HepG2 (cell line): ENCODE measurements around the gene RFTN1. TPM values are rescaled to one million over a fixed set of nuclear protein-coding genes. Genes with fewer than 3 reads are reported as not detected.

Experiments used
- ATAC-seq: fragments of 200-7000 bp; cut with Tn5 transposase; 3 replicates; pipeline ENCODE4 v1.9.1; 2020; ENCODE audit warnings: mild to moderate bottlenecking, moderate library complexity
- BruUV-seq: library from RNA; stranded (reverse); fragments of 400-500 nt; replicated peaks from 2 replicates; lab custom pipeline; 2021; lab: Mats Ljungman, UMichigan
- CTCF ChIA-PET: fragments of 300-600 bp; formaldehyde crosslinking; extraction: SDS; loops from one replicate; lab custom pipeline; 2021; ENCODE audit warnings: low total read pairs, inconsistent platforms, low intra/inter-chr PET ratio; lab: Yijun Ruan, JAX
- POLR2A ChIA-PET: fragments of 350-600 bp; sonication (Branson Sonifier 250); formaldehyde crosslinking; loops from one replicate; lab custom pipeline; 2020; ENCODE audit warnings: antibody characterized with exemption, inconsistent platforms; lab: Yijun Ruan, JAX
- DNase-seq: peaks from one replicate; pipeline ENCODE4 v3.0.0-alpha.2; 2015; ENCODE audit warnings: low spot score
- FAIRE-seq: peaks from 3 replicates; lab custom pipeline; 2011; peaks lifted over from hg19 to GRCh38; lab: Jason Lieb, UNC
- H2AFZ ChIP-seq: one replicate; pipeline ENCODE4 v1.6.1; 2011; ENCODE audit warnings: low read length, inconsistent platforms
- H3K27ac ChIP-seq: fragments of 300-600 bp; 3 replicates; pipeline ENCODE4 v1.8.0; 2011; ENCODE audit warnings: mixed run types, mild to moderate bottlenecking, mixed read lengths, low read length, inconsistent platforms; ENCODE audit not compliant: insufficient read depth; ENCODE audit errors: extremely low read length
- H3K27me3 ChIP-seq, 2 experiments: fragments of 200-600 bp in 1 of 2; 2 replicates in 1 of 2; 3 replicates in 1 of 2; pipeline versions ENCODE4 v1.6.0 to v1.8.0; 2011; ENCODE audit warnings: low read length in 2 of 2, mild to moderate bottlenecking in 2 of 2, moderate library complexity in 2 of 2, inconsistent platforms in 1 of 2; ENCODE audit not compliant: insufficient read depth in 2 of 2, control insufficient read depth in 1 of 2
- H3K36me3 ChIP-seq, 2 experiments: fragments of 200-600 bp in 1 of 2; replicated peaks in 1 of 2; 2 replicates in 1 of 2; 3 replicates in 1 of 2; pipeline versions ENCODE4 v1.5.1 to v1.8.0; 2011; ENCODE audit warnings: low read length in 2 of 2, inconsistent platforms in 1 of 2; ENCODE audit not compliant: insufficient read depth in 2 of 2, control insufficient read depth in 1 of 2
- H3K4me1 ChIP-seq: 2 replicates; pipeline ENCODE4 v1.5.1; 2012; ENCODE audit warnings: low read length, inconsistent platforms; ENCODE audit not compliant: insufficient read depth
- H3K4me2 ChIP-seq: 2 replicates; pipeline ENCODE4 v1.6.0; 2011; ENCODE audit warnings: low read depth, low read length, inconsistent platforms
- H3K4me3 ChIP-seq, 3 experiments: fragments of 200-600 bp in 1 of 3; sonication (generic), shearing (Covaris generic) in 1 of 3; replicated peaks in 1 of 3; 2 replicates each; pipeline ENCODE4 v1.5.1; 2011 to 2016; ENCODE audit warnings: low read length in 3 of 3, inconsistent platforms in 2 of 3, low read depth in 2 of 3, mild to moderate bottlenecking in 2 of 3, control low read depth in 1 of 3, mixed read lengths in 1 of 3; ENCODE audit not compliant: insufficient read depth in 1 of 3
- H3K79me2 ChIP-seq: one replicate; pipeline ENCODE4 v1.6.1; 2011; ENCODE audit warnings: low read length, inconsistent platforms; ENCODE audit not compliant: insufficient read depth
- H3K9ac ChIP-seq: 2 replicates; pipeline ENCODE4 v1.6.0; 2011; ENCODE audit warnings: mild to moderate bottlenecking, low read depth, low read length, inconsistent platforms; ENCODE audit not compliant: insufficient read depth
- H3K9me3 ChIP-seq: 2 replicates; pipeline ENCODE4 v1.5.1; 2012; ENCODE audit warnings: mild to moderate bottlenecking, low read length
- H4K20me1 ChIP-seq: 2 replicates; pipeline ENCODE4 v1.6.0; 2011; ENCODE audit warnings: inconsistent platforms, mild to moderate bottlenecking, low read length, moderate library complexity; ENCODE audit not compliant: insufficient read depth
- SIX1 ChIP-seq: sonication (generic); formaldehyde crosslinking; IDR thresholded peaks from 2 replicates; pipeline ENCODE4 v1.4.0; 2020; ENCODE audit warnings: missing genetic modification reagents, borderline replicate concordance
- ZNF121 ChIP-seq: sonication (generic); formaldehyde crosslinking; IDR thresholded peaks from 2 replicates; pipeline ENCODE4 v1.5.0; 2020; ENCODE audit warnings: mild to moderate bottlenecking, missing genetic modification reagents
- ZNF24 ChIP-seq: fragments of 450-650 bp; IDR thresholded peaks from 2 replicates; pipeline ENCODE4 v1.6.1; 2017; ENCODE audit warnings: antibody characterized with exemption, mild to moderate bottlenecking
- ZNF549 ChIP-seq: sonication (generic); formaldehyde crosslinking; IDR thresholded peaks from 2 replicates; pipeline ENCODE4 v1.5.0; 2020; ENCODE audit warnings: missing genetic modification reagents
- ZNF724P ChIP-seq: sonication (generic); formaldehyde crosslinking; IDR thresholded peaks from 2 replicates; pipeline ENCODE4 v1.8.0; 2022; ENCODE audit warnings: missing genetic modification reagents, borderline replicate concordance
- ZSCAN25 ChIP-seq: sonication (generic); formaldehyde crosslinking; IDR thresholded peaks from 2 replicates; pipeline ENCODE4 v1.8.0; 2022; ENCODE audit warnings: mild to moderate bottlenecking, missing genetic modification reagents
- WGBS: methylation state at CpG from one replicate; pipeline ENCODE4 v1.1.6; 2017; ENCODE audit warnings: low lambda C conversion rate; 5-methylcytosine and 5-hydroxymethylcytosine counted together
- in situ Hi-C: cut with HindIII; loops from 2 replicates; pipeline ENCODE4 v1.10.0; 2017; ENCODE audit warnings: low pct_unique_long_range_greater_than_20kb; ENCODE audit not compliant: extremely low pct_ligation_motif_present
- intact Hi-C: fragments of 100-400 bp; cut with micrococcal nuclease; formaldehyde crosslinking; loops from one replicate; pipeline ENCODE4 v1.10.0; 2022; ENCODE audit not compliant: unreplicated experiment
- polyA plus RNA-seq, 8 experiments: library from polyadenylated mRNA; depleted of rRNA in 3 of 8; stranded (reverse) in 7 of 8; unstranded in 1 of 8; fragments of >200 nt; fragmentation: Illumina TruSeq in 4 of 8; extraction: Trizol in 4 of 8; gene quantifications; 2 replicates each; pipeline versions ENCODE4 v1.2.1 to v1.2.3, GENCODE V29; 2011 to 2016; ENCODE audit warnings: low read depth in 4 of 8, missing spikeins in 1 of 8, mixed read lengths in 1 of 8; ENCODE audit not compliant: insufficient read depth in 1 of 8
- total RNA-seq, 5 experiments: library from RNA; depleted of rRNA; stranded (reverse); fragments of >200 nt; fragmentation: Illumina TruSeq; extraction: Trizol; gene quantifications; 2 replicates each; pipeline ENCODE4 v1.2.3, GENCODE V29; 2016; ENCODE audit warnings: low read depth in 1 of 5
- TF ChIP-seq, protein P1 (sequence below), 2 experiments: sonication (generic) in 1 of 2; formaldehyde crosslinking in 1 of 2; IDR thresholded peaks; 2 replicates each; pipeline versions ENCODE4 v1.6.1 to v1.9.0; 2014 to 2022; ENCODE audit warnings: antibody characterized with exemption in 1 of 2, borderline replicate concordance in 1 of 2, inconsistent platforms in 1 of 2, low read depth in 1 of 2, missing genetic modification reagents in 1 of 2

Gene RFTN1
- total and polyA plus RNA-seq, 2 of the 13 experiments (the other 11 are each of a cell fraction or from before 2014, with no cell fraction given): not detected

DNA sequence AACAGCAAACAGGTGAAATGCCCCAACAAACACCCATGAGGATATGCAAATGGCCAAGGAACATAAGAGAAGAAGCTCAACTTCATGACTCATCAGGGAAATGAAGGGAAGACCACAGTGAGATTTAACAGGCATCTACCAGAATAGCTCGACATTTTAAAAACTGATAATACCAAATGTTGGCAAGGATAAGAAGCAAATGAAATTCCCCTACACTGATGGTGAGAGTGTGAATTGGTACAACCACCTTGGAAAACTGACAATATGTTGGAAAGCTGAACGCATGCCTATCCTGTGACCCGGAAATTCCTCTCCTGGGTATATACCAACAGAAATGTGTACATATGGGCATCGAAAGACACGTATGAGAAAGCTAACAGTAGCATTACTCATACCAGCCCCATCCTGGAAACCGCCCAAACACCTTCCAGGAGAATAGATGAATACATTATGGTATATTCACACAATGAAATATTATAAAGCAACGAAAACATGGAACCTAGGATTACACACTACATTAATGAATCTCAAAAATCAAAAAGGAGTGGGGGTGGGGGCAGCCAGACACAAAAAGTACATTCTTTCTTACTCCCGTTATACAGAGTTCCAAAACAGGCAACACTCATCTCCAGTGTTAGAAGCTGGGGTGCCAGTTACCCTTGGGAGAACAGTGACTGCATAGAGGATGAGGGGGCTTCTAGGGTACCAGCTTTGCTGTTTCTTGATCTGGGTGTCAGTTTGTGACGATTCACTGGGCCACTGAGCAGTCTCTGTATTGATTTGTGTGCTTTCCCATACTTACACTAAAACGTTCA lies 16.9 kb downstream of the RFTN1 start:
- Histone ChIP-seq H2AFZ (no peak overlapping the region), H3K4me2 (no peak overlapping the region), H3K9me3 (no peaks in the 10 kb centered on the region), H3K4me3 (no peak overlapping the region), H4K20me1 (no peaks in the 10 kb centered on the region), H3K27ac (no peak overlapping the region), H3K9ac (no peak overlapping the region), H3K27me3 (peaks cover 0 to 58% of the 10 kb centered on the region in 2 experiments), H3K36me3 (no peaks in the 10 kb centered on the region), H3K79me2 (no peaks in the 10 kb centered on the region), H3K4me1 (no peaks in the 10 kb centered on the region)
- in situ Hi-C loops: no loop called here
- TF ChIP-seq ZSCAN25 (CRISPR knock-in tag): no peak
- TF ChIP-seq ZNF549: no peak
- TF ChIP-seq ZNF724P (CRISPR knock-in tag): no peak
- TF ChIP-seq, protein P1, sequence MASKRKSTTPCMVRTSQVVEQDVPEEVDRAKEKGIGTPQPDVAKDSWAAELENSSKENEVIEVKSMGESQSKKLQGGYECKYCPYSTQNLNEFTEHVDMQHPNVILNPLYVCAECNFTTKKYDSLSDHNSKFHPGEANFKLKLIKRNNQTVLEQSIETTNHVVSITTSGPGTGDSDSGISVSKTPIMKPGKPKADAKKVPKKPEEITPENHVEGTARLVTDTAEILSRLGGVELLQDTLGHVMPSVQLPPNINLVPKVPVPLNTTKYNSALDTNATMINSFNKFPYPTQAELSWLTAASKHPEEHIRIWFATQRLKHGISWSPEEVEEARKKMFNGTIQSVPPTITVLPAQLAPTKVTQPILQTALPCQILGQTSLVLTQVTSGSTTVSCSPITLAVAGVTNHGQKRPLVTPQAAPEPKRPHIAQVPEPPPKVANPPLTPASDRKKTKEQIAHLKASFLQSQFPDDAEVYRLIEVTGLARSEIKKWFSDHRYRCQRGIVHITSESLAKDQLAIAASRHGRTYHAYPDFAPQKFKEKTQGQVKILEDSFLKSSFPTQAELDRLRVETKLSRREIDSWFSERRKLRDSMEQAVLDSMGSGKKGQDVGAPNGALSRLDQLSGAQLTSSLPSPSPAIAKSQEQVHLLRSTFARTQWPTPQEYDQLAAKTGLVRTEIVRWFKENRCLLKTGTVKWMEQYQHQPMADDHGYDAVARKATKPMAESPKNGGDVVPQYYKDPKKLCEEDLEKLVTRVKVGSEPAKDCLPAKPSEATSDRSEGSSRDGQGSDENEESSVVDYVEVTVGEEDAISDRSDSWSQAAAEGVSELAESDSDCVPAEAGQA (IDR thresholded peaks at IDR 0.05; ENCODE audit: low read depth): no peak
- TF ChIP-seq, protein P1 (CRISPR knock-in tag; IDR thresholded peaks at IDR 0.05; ENCODE audit: borderline replicate concordance): no peak
- TF ChIP-seq ZNF121 (CRISPR knock-in tag): no peak
- no peak for TF ChIP-seq ZNF24
- no peak for TF ChIP-seq SIX1 (CRISPR knock-in tag)
- WGBS: 12% methylated on average over 10 of the region's 10 CpGs
- FAIRE-seq (no peak), DNase-seq (no peak), ATAC-seq (no peak)
- no TSS peak for BruUV-seq
- intact Hi-C loops: no loop called here
- ChIA-PET POLR2A (no interaction called here), CTCF (no interaction called here)
